NOMO-1 (cell line): ENCODE results near the gene NFILZ.
A peak's percentile ranks its signal among the peaks of the same experiment; 100 is the strongest.

ENCODE experiments used
- DNase-seq, 2 experiments: peaks; one replicate each; lab custom pipeline; 2025; ENCODE audit not compliant: unreplicated experiment in 2 of 2; lab: John Stamatoyannopoulos, UW

The NFILZ gene, protein sequence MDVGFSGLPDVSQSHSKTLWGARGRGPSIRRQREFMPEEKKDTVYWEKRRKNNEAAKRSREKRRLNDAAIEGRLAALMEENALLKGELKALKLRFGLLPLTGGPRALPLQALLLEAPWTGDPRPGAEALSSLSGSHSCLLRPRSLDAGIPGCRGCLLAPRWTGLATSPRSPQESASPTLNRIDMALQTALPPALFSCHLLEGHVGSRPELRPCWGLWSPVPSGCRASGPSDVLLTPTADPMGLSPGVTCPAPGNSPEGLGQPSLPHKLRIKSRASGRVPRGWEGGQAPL

DNA sequence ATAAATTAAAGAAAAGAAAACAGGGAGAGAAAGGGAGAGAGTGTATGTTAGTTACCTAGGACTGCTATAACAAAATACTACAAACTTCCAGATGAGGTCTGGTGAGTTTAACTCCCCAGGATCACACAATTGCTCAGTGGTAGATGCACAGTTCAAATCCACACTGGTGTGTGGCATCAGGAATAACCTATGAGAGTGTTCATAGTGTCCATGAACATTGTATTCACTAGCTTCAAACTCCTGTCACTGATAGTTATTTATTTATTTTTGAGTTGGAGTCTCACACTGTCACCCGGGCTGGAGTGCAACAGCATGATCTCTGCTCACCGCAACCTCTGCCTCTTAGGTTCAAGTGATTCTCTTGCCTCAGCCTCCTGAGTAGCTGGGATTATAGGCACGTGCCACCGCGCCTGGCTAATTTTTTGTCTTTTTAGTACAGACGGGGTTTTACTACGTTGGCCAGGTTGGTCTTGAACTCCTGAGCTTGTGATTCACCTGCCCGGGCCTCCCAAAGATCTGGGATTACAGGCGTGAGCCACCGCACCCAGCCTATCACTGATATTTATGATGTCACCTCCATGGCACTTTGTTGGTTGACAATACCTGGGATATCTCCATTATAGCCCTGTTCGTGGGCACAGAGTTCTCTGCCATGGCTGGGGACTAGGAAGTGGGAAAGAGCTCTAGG is at the start of gene NFILZ:
Gene NFILZ (plus strand): TSS at position 638 of the 688 bp plus-strand sequence. CDS start 46,133 bp downstream, outside the sequence.
- no peak for DNase-seq

DNA sequence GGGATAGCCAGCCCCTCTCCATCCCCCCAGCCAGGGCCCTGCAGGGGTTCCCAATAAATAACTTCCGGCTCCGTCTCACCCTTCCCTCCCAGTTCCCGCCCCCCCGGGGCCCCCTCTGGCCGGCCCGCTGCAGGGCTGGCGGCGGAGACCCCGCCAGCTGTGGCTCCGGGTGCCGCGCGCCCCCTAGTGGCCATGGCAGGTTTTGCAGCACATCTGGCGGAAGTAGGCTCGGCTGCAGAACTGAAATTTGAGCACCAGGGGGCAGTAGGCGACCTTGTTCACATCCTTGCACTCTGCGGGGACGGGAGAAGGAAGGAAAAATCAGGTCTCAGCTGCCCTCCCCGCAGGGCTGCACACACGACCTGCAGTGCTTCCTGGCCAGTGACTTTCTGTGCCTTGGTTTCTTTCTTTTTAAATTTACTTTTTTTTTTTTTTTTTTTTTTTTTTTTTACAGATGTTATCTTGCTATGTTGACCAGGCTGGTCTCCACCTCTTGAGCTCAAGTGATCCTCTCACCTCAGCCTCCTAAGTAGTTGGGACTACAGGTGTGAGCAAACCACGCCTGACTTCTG is 49.6 kb upstream of the NFILZ start:
- DNase-seq: peak; percentile 57 to 75

DNA sequence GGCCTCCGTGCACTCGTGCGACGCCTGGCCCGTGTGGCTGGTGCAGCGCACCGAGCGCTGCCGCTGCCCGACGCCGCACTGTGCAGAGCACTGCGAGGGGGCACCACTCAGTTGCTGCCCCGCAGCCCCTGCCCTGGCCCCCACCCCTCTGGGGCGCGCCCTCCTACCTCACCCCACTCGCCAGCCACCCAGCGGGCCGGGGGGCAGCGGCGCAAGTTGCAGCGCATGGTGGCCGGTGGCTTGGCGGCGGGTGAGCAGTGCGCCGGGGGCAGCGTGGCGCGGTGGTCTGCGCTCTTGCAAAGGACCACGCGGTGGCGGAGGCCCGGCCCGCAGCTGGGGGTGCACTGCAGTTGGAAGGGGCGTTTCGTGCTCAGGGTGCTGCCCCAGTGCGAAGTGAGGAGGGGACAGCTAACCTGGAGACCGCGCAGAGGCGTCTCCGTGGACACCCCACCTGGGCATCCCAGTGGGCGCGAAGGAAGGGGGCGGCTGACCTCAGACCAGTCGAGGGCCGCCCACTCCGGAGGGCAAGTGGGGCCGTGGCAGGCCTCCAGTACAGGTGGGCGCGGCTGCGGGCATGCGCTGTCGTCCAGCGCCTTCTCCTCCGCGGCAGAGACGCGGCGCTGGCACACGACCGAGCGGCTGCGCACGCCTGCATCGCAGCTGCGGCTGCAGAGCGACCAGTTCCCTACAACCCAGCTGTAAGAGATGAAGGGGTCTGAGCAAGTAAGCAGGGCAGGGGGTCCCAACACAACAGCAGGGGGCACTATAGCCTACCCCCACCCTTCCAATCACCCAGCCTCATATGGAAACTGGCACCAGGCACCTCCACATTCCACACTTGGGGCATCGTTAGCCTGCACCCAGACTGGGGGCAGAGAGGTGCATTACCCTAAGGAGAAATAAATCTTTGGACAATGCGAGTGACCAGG is 45.2 kb upstream of the NFILZ start:
- no peak for DNase-seq

DNA sequence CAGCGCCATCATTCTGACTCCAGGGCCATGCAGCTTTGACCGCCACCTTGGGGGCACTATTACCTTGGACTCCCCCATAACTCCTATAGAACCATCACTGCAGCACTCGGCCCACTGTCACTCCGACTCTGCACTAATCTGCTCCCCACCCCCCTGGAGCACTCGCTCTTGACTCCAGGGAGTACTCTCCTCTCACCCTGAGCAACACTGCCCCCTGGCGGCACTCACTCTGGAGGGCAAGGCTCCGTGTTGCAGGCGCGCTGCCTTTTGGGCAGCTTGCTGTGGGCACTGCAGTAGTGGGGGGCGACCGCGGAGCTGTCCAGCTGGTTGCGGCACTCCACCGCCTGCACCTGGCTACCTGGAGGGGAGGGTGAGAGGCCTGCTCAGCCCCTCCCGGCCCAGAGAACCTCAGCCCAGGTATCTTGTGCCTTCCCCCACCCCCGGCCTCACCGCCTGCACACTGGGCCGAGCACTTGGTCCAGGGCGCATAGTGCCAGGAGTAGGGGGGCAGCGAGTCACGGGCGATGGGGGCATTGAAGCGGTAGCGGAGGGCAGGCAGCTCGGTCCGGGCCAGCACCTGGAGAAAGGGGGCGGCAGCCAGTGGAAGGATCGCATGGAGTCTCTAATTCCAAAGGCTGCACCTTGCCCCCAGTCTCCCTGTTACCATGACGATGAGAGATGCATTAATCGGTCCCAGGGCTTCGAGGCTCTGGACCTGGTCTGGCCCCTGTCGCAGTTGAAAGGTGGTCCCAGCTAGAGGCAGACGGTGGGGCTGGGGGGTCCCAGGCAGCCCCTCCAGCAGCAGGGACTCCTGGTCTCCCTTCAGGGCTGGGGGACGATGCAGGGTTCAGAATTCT is 44.3 kb upstream of the NFILZ start:
- peak in 1 of 2 experiments; percentile 18 for DNase-seq

DNA sequence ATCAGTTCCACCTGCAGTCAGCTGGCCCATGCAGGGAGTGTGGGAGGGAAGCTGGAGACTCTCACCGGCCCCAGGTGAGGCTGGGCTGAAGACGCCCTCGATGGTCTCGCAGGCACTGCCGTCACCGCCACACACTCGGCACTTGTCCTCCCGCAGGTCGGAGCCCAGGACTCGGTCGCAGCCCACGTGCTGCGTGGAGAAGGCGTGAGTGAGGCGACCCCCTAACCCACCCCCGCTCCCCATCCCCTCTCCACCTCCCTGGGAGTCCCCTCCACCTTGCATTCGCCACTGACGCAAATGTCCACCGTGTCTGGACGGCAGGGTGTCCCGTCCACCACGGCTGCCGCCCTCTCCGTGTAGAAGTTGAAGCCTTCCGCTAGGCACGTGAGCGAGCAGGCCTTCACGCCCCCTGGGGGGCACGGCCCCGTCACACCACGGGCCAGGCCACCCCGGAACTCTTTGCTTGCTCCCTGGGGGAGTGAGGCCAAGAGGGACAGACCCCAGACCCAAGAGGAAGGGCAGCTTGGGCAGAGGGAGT is 41.2 kb upstream of the NFILZ start:
- DNase-seq: no peak

DNA sequence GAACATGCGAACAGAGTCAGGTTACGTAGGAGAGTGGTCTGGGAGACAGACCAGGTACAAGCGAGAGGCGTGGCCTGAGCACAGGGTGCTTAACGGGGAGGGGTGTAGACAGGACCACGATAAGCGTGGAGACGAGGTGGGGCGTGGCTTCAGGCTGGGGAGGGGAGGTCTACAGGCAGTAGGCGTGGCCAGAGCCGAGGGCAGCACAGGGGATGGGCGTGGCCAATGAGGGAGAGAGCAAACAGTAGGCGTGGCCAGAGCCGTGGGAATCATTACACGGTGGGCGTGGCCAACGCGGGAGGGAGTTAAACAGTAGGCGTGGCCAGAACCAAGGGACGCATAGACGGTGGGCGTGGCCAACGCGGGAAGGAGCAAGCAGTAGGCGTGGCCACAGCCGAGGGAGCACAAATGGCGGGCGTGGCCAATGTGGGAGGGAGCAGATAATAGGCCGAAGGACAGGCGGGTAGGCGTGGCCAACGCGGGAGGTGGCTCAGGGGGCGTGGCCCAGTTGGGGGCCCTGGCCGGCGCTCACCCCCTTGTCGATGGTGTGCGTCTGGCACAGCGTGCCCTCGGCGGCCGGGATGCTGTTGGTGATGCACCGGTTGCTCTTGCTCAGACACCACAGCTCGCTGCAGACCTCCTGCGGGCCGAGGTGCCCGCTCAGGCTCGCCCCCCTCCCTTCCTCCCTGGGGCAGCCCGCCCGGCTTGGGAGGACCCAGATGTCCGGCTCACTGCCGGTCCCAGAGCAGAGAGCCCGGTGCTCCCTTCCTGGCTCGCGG is 38.0 kb upstream of the NFILZ start:
- no peak for DNase-seq

DNA sequence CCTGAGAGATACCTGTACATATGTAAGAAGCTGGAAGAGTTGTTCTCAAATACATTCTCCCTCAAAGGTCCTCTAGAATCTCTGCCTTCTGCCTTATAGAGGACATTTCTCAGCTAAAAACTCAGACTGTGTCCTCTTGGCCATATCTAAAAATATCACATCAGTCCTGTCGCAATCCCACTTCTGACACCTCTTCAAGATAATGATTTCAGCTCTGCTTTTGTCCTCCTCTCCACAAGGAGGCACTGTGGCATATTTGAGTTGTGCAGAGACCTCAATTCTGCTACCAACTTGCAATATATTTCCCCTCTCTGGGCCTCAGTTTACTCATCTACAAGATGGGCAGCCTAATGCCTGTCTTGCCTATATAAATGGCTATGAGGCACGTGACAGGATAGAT is 36.5 kb upstream of the NFILZ start:
- no peak for DNase-seq

DNA sequence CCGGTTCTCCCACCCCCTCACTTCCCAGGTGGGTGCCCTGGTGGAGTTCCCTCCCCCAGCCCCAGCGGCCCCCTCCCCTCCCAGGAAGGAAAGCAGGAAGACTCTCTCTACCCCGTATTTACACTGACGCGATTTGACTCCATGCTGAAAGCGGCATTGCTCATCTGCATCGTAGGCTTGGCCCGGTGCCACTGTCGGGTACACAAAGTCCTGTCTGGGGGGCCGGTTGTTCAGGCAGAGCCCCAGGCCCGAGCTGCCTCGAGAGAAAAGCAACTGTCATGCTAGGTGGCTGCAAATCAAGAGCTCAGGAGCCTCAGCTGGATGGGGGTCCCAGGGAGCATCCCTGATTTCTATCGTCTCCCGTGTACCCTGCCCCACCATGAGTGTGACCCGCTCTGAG is 34.8 kb upstream of the NFILZ start:
- DNase-seq: no peak

DNA sequence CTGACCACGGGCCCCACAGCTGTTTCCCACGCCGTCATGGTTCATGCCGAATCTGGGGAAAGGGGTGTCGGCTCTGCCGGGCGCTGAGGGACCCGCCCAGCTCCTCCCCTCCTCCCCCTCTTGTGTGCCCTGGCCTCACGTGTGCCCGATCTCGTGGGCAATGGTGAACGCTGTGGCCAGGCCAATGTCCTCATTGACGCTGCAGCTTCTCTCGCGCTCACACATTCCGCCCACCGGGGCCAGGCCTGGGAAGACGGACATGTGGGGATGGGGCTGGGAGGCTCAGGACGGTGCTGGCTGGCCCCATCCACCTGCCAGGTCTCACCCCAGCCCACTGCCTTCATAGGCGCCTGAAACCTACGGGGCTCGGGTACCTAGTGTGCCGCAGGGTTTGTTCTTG is 34.3 kb upstream of the NFILZ start:
- no peak for DNase-seq

DNA sequence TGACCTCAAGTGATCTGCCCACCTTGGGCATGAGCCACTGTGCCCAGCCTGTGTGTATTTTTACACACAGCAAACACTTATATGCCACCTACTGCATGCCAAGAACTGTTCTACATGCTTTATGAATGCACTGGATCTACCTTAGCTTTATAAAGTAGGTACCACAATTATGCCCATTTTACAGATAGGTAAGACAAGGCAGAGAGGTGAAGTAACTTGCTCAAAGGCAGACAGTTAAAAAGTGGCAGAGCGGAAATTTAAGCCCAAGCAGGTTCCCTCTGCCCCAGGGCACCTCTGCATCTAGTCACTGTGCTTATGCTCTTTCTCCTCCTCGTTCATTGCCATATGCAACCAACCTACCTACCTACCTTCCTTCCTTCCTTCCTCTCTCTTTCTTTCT is 30.4 kb upstream of the NFILZ start:
- DNase-seq: no peak

DNA sequence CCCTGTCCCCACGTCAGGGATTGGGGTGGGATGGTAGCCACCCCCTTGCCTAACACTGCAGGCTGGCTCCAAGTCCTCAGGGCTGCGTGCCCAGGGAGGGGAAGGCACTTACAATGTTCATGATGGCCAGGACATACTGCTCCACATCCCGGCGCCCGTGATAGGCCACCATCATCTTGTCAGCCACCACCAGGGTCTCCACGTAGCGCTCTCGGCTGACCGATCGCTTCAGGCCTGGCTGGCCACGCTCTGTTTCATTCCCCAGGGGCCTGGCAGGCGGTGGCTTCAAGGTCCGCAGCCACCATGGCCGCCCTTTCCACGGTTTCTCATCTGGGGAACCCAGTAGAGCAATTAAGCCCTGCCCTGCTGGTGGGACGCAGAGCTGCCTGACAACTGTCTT is 29.6 kb upstream of the NFILZ start:
- no peak for DNase-seq

DNA sequence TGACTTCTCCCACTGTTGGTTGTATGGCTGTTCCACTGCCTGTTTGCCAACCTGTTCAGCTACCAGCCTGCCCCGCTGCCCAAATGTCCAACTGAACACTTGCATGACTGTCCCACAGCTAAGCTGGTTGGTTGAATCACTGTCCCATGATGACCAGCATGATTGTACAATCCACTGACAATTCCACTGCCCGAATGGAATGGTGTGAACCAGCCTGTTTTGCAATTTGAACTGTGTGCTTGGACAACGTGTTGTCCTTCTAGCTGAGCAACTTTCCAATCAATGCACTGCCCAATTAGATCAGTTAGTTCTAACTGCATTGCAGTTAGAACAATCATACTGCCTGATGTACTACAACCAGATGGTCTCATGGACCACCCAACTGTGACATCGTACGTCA is 28.6 kb upstream of the NFILZ start:
- DNase-seq: no peak

DNA sequence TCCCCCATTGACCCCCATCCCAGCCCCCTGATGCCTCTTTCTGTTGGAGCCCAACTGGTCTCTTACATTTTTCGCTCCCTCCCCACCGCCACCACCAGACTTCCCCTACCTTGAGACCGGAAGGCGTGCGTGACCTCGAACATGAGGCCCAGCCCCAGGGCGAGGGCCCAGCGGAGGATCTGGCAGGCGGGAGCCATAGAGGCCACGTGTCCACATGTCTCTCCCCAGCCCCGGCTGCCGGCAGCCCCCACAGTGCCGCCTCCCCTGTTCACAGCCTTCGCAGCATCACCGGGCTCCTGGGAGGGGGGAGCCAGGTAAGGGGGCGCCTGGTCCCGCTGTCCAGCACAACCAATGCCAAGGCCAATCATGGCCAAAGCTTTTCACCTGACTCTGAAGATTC is 24.9 kb upstream of the NFILZ start:
- no peak for DNase-seq

DNA sequence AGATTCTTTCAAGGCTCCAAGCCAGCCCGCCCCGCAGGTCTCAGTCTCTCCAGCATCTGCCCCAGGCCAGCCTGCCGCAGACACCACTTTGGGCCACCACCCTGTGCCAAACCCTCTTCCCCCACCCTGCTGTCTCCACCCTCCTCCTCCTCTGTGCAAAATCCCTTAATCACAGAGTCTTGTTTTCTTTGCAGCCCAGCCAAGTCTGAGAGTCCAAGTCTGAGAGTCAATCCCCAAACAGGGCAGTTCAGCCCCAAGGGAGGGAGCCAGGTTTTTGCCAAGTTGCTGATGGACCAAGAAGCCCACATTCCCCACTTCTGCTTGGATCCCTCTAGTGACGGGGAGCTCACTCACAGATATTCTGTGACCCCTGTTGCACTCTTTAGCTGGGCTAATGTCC is 23.0 kb upstream of the NFILZ start:
- no peak for DNase-seq

DNA sequence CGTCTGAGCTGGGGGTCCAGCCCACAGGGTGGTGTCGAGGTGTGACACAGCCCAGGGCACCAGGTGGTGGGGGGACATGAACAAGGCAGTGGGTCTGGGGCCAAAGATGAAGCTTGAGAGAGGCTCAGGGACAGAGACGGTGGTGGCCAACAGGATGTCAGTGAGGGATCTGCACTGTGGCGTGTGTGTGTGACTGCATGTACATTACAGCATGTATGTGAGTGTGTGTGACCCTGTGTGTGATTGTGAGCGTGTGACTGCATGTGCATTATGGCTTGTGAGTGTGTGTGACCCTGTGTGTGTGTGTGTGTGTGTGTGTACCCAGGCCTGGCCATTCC is 21.5 kb upstream of the NFILZ start:
- no peak for DNase-seq

DNA sequence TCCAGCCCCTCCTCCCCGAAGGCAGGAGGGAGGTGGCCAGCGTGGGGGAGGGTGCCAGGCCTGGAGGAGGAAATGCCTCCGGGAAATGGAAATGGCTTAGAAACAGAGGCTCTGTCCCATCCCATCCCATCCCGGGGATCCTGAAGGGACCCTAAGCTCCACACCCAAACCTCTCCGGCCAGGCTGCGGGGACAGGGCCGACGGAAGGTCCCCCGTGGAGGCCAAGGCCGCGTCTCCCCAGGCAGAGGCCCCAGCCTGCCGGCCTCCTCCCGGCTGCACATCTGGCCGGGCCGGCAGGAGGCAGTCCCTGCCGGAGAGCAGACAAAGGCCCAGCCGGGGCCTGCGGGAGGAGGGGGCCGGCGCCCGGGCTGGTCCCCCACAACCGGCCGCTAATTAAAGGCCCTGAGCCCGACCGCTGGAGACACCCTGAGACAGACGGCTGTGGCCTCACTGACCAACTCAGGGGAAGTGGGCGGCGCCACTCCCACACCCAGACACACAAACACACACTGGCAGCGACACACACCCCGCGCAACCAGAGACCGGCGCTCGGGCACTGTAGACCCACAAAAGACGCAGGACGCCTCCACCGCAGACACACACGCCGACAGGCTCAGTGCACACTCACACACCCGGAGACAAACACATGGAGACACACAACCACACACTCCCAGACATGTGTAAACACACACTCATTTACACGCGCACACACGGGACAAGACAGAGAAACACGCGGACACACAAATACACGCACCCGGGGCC is 21.0 kb upstream of the NFILZ start:
- DNase-seq: peak in 1 of 2 experiments; percentile 25

DNA sequence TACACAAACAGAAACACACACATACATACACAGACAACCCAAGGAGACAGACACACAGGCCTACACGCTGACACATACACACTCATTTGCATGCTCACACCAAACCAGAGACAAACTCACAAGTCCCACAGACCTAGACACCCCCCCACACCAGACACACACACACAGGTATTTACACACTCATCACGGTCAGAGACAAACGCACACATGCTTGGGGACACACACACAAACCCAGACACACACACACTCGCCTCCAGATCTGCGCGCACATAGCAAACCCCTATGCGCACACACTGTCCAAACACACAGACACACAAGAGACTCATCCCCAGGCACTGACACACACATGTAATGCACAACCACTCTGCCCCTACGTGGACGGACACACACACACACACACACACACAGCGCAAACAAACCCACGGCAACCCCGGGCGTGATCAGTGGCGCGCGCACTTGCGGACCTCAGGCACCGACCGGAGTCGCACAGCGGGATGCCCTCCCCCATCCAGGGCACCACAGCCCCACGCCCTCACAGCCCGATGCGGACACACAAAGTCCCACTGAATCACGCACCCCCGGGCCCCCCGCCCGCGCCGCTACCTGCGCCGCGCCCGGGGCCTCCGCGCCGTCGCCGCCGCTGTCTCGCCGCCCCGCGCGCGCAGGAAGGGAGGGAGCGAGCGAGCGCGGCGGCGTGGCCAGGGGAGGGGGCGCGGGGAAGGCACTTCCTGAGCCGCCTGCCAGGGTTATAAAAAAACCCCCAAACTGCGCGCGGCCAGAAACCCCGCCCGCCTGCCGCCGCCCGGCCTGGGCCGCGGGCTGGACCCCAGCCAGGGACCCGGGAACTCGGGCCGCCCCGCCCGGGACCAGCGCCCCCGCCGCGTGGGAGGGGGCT is 20.1 kb upstream of the NFILZ start, which contains the start of gene ADAMTS10:
Gene ADAMTS10 (minus strand): TSS at position 675 of the 895 bp plus-strand sequence. CDS start 5,005 bp downstream, outside the sequence.
- no peak for DNase-seq
